K562 (cell line): ENCODE measurements around the gene GNPTAB. TPM values are rescaled to one million over a fixed set of nuclear protein-coding genes. Genes with fewer than 3 reads are reported as not detected.

Experiments
- AFF1 ChIP-seq, 2 experiments: fragments of 450-650 bp; IDR thresholded peaks; 2 replicates each; pipeline ENCODE4 v1.6.1; 2018; ENCODE audit warnings: mild to moderate bottlenecking in 2 of 2, low read depth in 1 of 2; ENCODE audit not compliant: partially characterized antibody in 2 of 2
- BCOR ChIP-seq: fragments of 450-650 bp; IDR thresholded peaks from 2 replicates; pipeline ENCODE4 v1.6.1; 2016
- CHD2 ChIP-seq: IDR thresholded peaks from 2 replicates; pipeline ENCODE4 v1.6.1; 2011; ENCODE audit warnings: low read depth, low read length
- HMBOX1 ChIP-seq: sonication (generic); IDR thresholded peaks from 2 replicates; pipeline ENCODE4 v1.6.1; 2016
- KDM5B ChIP-seq: fragments of 200-600 bp; sonication (generic); IDR thresholded peaks from 2 replicates; pipeline ENCODE4 v1.6.1; 2012; ENCODE audit warnings: low read depth, mild to moderate bottlenecking, moderate library complexity, low read length, control low read depth, inconsistent platforms; ENCODE audit not compliant: insufficient replicate concordance
- MEF2D ChIP-seq: conservative IDR thresholded peaks from 2 replicates; pipeline ENCODE4 v1.6.1; 2016; ENCODE audit warnings: low read depth, missing genetic modification characterization, missing compliant biosample characterization
- NELFE ChIP-seq: IDR thresholded peaks from 2 replicates; pipeline ENCODE4 v1.6.1; 2011; ENCODE audit warnings: mild to moderate bottlenecking; ENCODE audit not compliant: insufficient read depth, insufficient read length
- NR0B1 ChIP-seq: fragments of 450-650 bp; IDR thresholded peaks from one replicate; pipeline ENCODE4 v1.6.1; 2018; ENCODE audit warnings: mild to moderate bottlenecking, moderate library complexity; ENCODE audit not compliant: partially characterized antibody
- OTX1 ChIP-seq: fragments of 450-650 bp; formaldehyde crosslinking; IDR thresholded peaks from 2 replicates; pipeline ENCODE4 v1.4.0; 2022; ENCODE audit warnings: mild to moderate bottlenecking
- POLR2G ChIP-seq: fragments of 200-400 bp; formaldehyde crosslinking; IDR thresholded peaks from 2 replicates; pipeline ENCODE4 v1.6.1; 2017; ENCODE audit warnings: low read depth, mild to moderate bottlenecking, antibody characterized with exemption, low read length, moderate library complexity
- RBM15 ChIP-seq: fragments of 200-400 bp; formaldehyde crosslinking; IDR thresholded peaks from 2 replicates; pipeline ENCODE4 v1.6.1; 2018; ENCODE audit warnings: mild to moderate bottlenecking, low read length, moderate library complexity; ENCODE audit not compliant: insufficient read depth
- RUNX1 ChIP-seq: sonication (generic); IDR thresholded peaks from 2 replicates; pipeline ENCODE4 v1.6.1; 2016; ENCODE audit warnings: antibody characterized with exemption, low read depth
- ZNF12 ChIP-seq: sonication (generic); formaldehyde crosslinking; IDR thresholded peaks from 2 replicates; pipeline ENCODE4 v1.4.0; 2020; ENCODE audit warnings: mild to moderate bottlenecking, missing genetic modification reagents
- ZNF174 ChIP-seq: fragments of 250-450 bp; sonication (Bioruptor Pico); IDR thresholded peaks from 2 replicates; pipeline ENCODE4 v1.4.0; 2020; ENCODE audit warnings: mild to moderate bottlenecking
- ZNF449 ChIP-seq: fragments of 250-450 bp; sonication (Bioruptor Pico); IDR thresholded peaks from 2 replicates; pipeline ENCODE4 v1.8.0; 2022; ENCODE audit warnings: moderate library complexity, mild to moderate bottlenecking, inconsistent platforms
- polyA plus RNA-seq, 8 experiments: library from polyadenylated mRNA; depleted of rRNA in 4 of 8; stranded (reverse) in 5 of 8; unstranded in 3 of 8; fragments of >200 nt; fragmentation: Nextera tagmentation in 2 of 8; fragmentation: Illumina TruSeq in 1 of 8; extraction: Ambion mirVana in 2 of 8; extraction: Trizol in 1 of 8; gene quantifications; 2 replicates each; pipeline versions ENCODE4 v1.2.1 to v1.2.3, GENCODE V29; 2011 to 2014; ENCODE audit warnings: inconsistent platforms in 1 of 8, missing spikeins in 1 of 8
- total RNA-seq, 7 experiments: library from RNA; depleted of rRNA in 6 of 7; stranded (reverse); fragments of >200 nt in 6 of 7; fragmentation: Illumina TruSeq in 2 of 7; extraction: Trizol in 2 of 7; gene quantifications; 2 replicates each; pipeline versions ENCODE4 v1.2.1 to v1.2.3, GENCODE V29; 2011 to 2021; ENCODE audit warnings: low replicate concordance in 1 of 7
- TF ChIP-seq, protein P1 (sequence below): fragments of 250-450 bp; sonication (Bioruptor Pico); IDR thresholded peaks from 2 replicates; pipeline ENCODE4 v1.8.0; 2022; ENCODE audit warnings: moderate library complexity, mild to moderate bottlenecking, inconsistent platforms
- TF ChIP-seq, protein P2 (sequence below): fragments of 450-650 bp; formaldehyde crosslinking; IDR thresholded peaks from 2 replicates; pipeline ENCODE4 v1.4.0; 2020; ENCODE audit warnings: mild to moderate bottlenecking, mixed read lengths

GNPTAB gene
- total and polyA plus RNA-seq, 9 of the 15 experiments (the other 6 are each of a cell fraction or from before 2014, with no cell fraction given), result 5.9 to 23.2 (median 19.3) TPM

DNA sequence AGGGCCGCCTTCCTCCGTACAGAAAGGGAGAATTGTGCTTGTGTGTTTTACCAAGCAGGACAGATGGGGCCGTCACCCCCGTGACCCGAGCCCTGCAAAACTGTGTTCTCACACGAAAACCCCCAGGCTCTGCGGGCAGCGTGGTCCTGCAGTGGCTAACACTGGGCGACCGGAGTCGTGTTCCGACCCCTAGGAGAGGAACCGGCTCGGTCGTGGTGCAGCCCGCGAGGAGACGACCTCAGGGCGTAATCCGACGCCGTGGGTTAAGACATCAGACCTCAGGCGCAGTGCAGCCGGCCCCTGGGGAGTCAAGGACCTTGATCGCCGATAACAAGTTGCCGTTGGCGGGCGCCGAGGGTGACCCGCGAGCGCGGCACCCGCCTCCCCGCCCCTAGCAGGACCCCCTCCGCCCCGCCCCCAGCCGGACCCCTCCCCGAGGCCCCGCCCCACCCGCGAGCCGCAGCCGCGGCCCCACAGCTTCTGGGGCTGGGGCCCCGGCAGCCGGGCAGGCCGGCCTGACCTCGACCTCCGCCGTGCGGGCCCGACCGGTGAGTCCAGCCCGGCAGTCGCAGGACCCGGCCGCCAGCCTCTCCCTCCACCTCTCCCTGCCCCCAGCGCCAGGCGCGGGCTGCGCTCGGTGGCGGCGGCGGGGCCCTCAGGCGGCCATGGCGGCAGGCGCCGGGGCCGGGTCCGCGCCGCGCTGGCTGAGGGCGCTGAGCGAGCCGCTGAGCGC is 133.4 kb downstream of the GNPTAB start, which contains the start of gene CHPT1 (continued):
- TF ChIP-seq AFF1 (IDR thresholded peaks at IDR 0.05; ENCODE audit: low read depth in 1 of 2, partially characterized antibody in 2 of 2) (peak in 1 of 2 experiments; percentile 61), KDM5B (peak; percentile 75), CHD2 (no peak), POLR2G (peak; percentile 85), BCOR (no peak; the same call in 1 of the 2 replicates), ZNF449 (CRISPR knock-in tag) (no peak), ZNF174 (CRISPR knock-in tag) (no peak), MEF2D (tag) (no peak), HMBOX1 (no peak), NR0B1 (no peak), RBM15 (no peak), NELFE (no peak), OTX1 (CRISPR knock-in tag) (0 out of 2 replicates have a peak, but pooled peaks have one; percentile 21), ZNF12 (CRISPR knock-in tag) (no peak), RUNX1 (0 out of 2 replicates have a peak, but pooled peaks have one; percentile 13)
- TF ChIP-seq, protein P1, sequence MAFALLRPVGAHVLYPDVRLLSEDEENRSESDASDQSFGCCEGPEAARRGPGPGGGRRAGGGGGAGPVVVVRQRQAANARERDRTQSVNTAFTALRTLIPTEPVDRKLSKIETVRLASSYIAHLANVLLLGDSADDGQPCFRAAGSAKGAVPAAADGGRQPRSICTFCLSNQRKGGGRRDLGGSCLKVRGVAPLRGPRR, result no peak
- TF ChIP-seq, protein P2, sequence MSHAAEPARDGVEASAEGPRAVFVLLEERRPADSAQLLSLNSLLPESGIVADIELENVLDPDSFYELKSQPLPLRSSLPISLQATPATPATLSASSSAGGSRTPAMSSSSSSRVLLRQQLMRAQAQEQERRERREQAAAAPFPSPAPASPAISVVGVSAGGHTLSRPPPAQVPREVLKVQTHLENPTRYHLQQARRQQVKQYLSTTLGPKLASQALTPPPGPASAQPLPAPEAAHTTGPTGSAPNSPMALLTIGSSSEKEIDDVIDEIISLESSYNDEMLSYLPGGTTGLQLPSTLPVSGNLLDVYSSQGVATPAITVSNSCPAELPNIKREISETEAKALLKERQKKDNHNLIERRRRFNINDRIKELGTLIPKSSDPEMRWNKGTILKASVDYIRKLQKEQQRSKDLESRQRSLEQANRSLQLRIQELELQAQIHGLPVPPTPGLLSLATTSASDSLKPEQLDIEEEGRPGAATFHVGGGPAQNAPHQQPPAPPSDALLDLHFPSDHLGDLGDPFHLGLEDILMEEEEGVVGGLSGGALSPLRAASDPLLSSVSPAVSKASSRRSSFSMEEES (CRISPR knock-in tag), result no peak
